ENCODE measurements around the gene NPL. TPM values are rescaled to one million over a fixed set of nuclear protein-coding genes. Genes with fewer than 3 reads are reported as not detected.

Gene NPL
- polyA plus RNA-seq, 1 experiment: 1.2 TPM

- Histone ChIP-seq H3K27me3 (ENCODE audit: control insufficient read depth, insufficient read depth, low read length) (no peaks in the 10 kb centered on the region), H3K4me3 (ENCODE audit: low read depth, low read length) (no peak overlapping the region), H3K36me3 (ENCODE audit: control insufficient read depth, insufficient read depth, low read length) (peaks cover 23% of the 10 kb centered on the region)
- ChIA-PET CTCF (no interaction called here), POLR2A (no interaction called here)
- no peak for DNase-seq (ENCODE audit: low read depth)
- TF ChIP-seq, protein P1, sequence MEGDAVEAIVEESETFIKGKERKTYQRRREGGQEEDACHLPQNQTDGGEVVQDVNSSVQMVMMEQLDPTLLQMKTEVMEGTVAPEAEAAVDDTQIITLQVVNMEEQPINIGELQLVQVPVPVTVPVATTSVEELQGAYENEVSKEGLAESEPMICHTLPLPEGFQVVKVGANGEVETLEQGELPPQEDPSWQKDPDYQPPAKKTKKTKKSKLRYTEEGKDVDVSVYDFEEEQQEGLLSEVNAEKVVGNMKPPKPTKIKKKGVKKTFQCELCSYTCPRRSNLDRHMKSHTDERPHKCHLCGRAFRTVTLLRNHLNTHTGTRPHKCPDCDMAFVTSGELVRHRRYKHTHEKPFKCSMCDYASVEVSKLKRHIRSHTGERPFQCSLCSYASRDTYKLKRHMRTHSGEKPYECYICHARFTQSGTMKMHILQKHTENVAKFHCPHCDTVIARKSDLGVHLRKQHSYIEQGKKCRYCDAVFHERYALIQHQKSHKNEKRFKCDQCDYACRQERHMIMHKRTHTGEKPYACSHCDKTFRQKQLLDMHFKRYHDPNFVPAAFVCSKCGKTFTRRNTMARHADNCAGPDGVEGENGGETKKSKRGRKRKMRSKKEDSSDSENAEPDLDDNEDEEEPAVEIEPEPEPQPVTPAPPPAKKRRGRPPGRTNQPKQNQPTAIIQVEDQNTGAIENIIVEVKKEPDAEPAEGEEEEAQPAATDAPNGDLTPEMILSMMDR (IDR thresholded peaks at IDR 0.05; ENCODE audit: insufficient read depth, low read depth, low read length): no peak
Measured at GRCh38 chr1:182877331-182877730, 87.8 kb downstream of the NPL start.

DNA sequence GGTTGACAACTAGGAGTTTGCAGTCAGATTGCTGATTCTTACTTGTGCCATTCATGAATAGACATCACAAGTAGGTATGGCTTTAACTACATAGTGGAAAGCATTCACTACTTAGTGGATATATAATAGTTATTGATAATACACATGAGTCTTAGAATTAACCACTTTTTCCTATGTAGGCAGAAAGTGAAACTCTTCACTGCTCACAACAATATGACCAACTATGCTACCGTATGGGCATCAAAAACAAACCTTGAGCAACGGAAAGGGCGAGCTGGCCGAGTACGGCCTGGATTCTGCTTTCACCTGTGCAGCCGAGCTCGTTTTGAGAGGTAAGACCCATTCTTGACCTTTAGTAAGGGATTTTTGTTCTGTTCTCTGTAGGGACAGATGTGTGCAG is 88.3 kb downstream of the NPL start:
- Histone ChIP-seq H3K4me3 (ENCODE audit: low read depth, low read length) (no peak overlapping the region), H3K27me3 (ENCODE audit: control insufficient read depth, insufficient read depth, low read length) (no peaks in the 10 kb centered on the region), H3K36me3 (ENCODE audit: control insufficient read depth, insufficient read depth, low read length) (peaks cover 23% of the 10 kb centered on the region)
- CTCF ChIA-PET: no interaction called here
- POLR2A ChIA-PET: no interaction called here
- no peak for DNase-seq (ENCODE audit: low read depth)
- TF ChIP-seq, protein P1 (IDR thresholded peaks at IDR 0.05; ENCODE audit: insufficient read depth, low read depth, low read length): no peak

Other genes starting within 250 kb of the NPL start
- 4.1 and 6.9 TPM in 2 replicates for gene RNASEL, start 200.5 kb upstream of the NPL start, polyA plus RNA-seq (2011; rRNA removed)
- gene RGS16, start 185.4 kb upstream of the NPL start, polyA plus RNA-seq (2011; rRNA removed): 0.23 TPM in 2 replicates
- not detected in 2 replicates for gene RGS8, start 105.2 kb upstream of the NPL start, polyA plus RNA-seq (2011; rRNA removed)
- 111 and 152 TPM in 2 replicates for gene DHX9, start 49.6 kb downstream of the NPL start, polyA plus RNA-seq (2011; rRNA removed)
- not detected in 2 replicates for gene SHCBP1L, start 163.4 kb downstream of the NPL start, polyA plus RNA-seq (2011; rRNA removed)
- gene LAMC1, start 233.6 kb downstream of the NPL start, polyA plus RNA-seq (2011; rRNA removed): 349 and 360 TPM in 2 replicates

Measured in BJ (cell line).